Measurements from ENCODE around the gene CNTRL. TPM values are rescaled to one million over a fixed set of nuclear protein-coding genes. Genes with fewer than 3 reads are reported as not detected.
"Not testable (repeated sequence)": the region's sequence is repeated elsewhere in the genome, so short reads cannot be mapped to it uniquely, and the experiment has no call there.

CNTRL gene
- 27.2 and 28.9 TPM in 2 replicates for total RNA-seq (2014; rRNA removed; shearing (Covaris generic))
- polyA plus RNA-seq (2015; cell fraction: cytosol; rRNA removed): 15.9 and 21.2 TPM in 2 replicates
- polyA plus RNA-seq (2015; cell fraction: nucleus; rRNA removed): 36.1 and 40.0 TPM in 2 replicates

DNA sequence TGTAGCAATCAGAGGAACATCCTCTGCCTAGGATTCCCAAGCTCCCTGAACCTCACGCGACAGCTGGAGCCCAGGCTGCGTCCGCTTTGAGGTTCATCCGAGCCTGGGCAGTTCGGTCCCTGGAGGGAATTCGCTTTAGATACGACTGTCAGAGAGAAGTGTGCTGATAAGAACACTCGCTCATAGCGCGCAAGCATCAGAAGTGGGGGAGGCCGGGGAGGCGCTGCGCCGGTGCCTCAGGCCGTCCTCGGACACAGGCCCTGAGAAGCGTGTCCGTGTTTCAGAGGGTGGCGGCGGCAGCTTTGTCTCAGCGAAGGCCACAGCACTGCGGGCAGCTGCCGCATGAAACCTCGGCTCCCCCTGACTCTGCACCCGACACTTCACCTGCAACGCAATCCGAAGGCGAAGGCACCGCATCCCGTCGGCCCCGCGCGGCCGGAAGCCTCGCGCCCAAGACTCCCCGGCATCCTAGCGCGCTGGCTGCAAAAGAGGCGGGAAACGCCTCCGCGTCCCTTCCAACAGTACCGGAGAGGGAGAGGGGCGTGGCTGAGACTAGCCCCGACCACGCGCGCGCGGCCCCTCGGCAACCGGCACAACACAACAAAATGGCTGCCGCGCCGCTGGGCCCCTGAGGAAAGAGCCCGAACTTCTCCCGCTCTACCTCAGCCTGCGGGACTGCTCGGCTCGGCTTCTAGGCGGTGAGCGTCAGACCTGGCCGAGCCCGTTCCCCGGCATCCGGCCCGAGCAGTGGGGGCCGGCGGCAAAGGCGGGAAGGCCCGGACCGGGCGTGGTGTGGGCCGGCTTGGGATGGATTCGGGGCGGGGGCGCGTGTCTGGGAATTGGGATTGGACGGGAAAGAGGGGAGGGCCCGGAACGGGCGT lies at the start of gene CNTRL:
TSS of gene CNTRL (plus strand) at position 586 of the 881 bp plus-strand sequence. CDS start 13,372 bp downstream, outside the sequence.
- peak; percentile 85 for DNase-seq (ENCODE audit: low read depth, low spot score)
- in situ Hi-C loops (cut with HindIII; ENCODE audit: low pct_unique_long_range_greater_than_20kb, low sequenced_read_pairs): no loop called here

DNA sequence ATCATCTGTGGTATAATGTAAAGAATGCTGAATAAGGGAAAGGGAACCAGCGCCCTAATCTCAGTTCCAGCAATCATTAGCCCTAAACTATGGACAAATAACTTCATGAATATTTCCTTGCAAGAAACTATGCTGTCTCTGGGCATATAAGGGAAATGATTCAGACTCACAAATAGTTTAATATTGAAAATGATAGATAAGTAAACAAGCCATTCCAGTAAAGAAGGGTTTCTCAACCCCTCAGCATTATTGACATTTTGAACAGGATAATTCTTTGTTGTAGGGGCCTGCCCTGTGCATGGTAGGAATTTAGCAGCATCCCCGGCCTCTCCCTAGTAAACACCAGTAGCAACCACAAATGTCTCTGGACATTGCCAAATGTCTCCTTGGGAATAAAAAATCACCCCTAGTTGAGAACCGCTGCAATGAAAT lies 48.5 kb upstream of the CNTRL start:
- in situ Hi-C loops (cut with HindIII; ENCODE audit: low pct_unique_long_range_greater_than_20kb, low sequenced_read_pairs): no loop called here
- no peak for DNase-seq (ENCODE audit: low read depth, low spot score)

- in situ Hi-C loops (cut with HindIII; ENCODE audit: low pct_unique_long_range_greater_than_20kb, low sequenced_read_pairs): no loop called here
- no peak for DNase-seq (ENCODE audit: low read depth, low spot score)
These were observed 48.0 kb upstream of the CNTRL start for GRCh38 chr9:121026768-121027167.

DNA sequence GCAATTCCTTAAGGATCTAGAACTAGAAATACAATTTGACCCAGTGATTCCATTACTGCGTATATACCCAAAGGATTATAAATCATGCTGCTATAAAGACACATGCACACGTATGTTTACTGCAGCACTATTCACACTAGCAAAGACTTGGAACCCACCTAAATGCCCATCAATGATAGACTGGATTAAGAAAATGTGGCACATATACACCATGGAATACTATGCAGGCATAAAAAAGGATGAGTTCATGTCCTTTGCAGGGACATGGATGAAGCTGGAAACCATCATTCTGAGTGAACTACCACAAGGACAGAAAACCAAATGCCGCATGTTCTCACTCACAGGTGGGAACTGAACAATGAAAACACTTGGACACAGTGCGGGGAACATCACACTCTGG lies 46.5 kb upstream of the CNTRL start:
- DNase-seq (ENCODE audit: low read depth, low spot score); in situ Hi-C loops (cut with HindIII; ENCODE audit: low pct_unique_long_range_greater_than_20kb, low sequenced_read_pairs): not testable (repeated sequence)

- in situ Hi-C loops (cut with HindIII; ENCODE audit: low pct_unique_long_range_greater_than_20kb, low sequenced_read_pairs): no loop called here
- DNase-seq (ENCODE audit: low read depth, low spot score): no peak
These were observed 45.3 kb upstream of the CNTRL start for GRCh38 chr9:121029469-121029868.

GRCh38 chr9:121034529-121034928 lies 40.2 kb upstream of the CNTRL start:
- no peak for DNase-seq (ENCODE audit: low read depth, low spot score)
- in situ Hi-C loops (cut with HindIII; ENCODE audit: low pct_unique_long_range_greater_than_20kb, low sequenced_read_pairs): no loop called here

GRCh38 chr9:121035717-121036116 lies 39.0 kb upstream of the CNTRL start:
- in situ Hi-C loops (cut with HindIII; ENCODE audit: low pct_unique_long_range_greater_than_20kb, low sequenced_read_pairs); DNase-seq (ENCODE audit: low read depth, low spot score): not testable (repeated sequence)

DNA sequence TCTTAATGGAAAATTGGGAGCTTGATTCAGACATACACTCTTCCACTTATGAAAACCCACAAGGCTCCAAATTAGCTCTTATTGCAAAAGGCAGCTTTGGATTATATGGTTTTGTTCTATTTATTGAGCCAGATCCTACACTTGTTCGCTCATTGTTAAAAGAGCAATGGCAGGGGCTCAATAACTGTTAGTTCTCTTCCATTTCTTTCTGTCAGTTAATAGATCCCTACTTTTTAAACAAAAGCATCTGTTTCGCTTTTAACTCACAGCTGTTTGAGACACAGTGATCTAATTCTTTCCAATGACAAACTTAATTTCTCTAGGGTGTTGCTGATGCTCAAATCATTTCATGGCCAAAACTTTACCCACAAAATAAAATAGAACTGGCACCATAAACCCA lies 36.4 kb upstream of the CNTRL start:
- no peak for DNase-seq (ENCODE audit: low read depth, low spot score)
- in situ Hi-C loops (cut with HindIII; ENCODE audit: low pct_unique_long_range_greater_than_20kb, low sequenced_read_pairs): no loop called here

DNA sequence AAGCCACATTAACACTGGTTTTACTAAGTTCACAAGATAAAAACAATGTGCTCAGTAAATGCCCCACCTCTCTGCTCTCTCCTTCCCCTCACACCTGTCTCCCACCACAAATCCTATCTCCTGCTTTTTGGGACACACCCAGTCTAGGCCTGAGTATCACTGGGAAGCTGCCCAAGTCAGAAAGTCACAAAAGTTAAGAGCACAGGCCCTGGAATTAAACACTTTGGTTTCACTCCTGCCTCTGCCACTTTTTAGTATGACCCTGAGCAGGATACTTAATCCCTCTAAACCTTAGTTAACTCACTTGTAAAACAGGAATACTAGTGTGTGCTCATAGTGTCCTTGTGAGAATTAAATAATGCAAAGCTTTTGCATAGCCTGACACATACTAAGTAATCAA lies 36.0 kb upstream of the CNTRL start:
- no peak for DNase-seq (ENCODE audit: low read depth, low spot score)
- in situ Hi-C loops (cut with HindIII; ENCODE audit: low pct_unique_long_range_greater_than_20kb, low sequenced_read_pairs): no loop called here

- no peak for DNase-seq (ENCODE audit: low read depth, low spot score)
- in situ Hi-C loops (cut with HindIII; ENCODE audit: low pct_unique_long_range_greater_than_20kb, low sequenced_read_pairs): no loop called here
These were observed 26.6 kb upstream of the CNTRL start for GRCh38 chr9:121048175-121048574.

- in situ Hi-C loops (cut with HindIII; ENCODE audit: low pct_unique_long_range_greater_than_20kb, low sequenced_read_pairs): no loop called here
- DNase-seq (ENCODE audit: low read depth, low spot score): no peak
These were observed 26.1 kb upstream of the CNTRL start for GRCh38 chr9:121048618-121049017.

- DNase-seq (ENCODE audit: low read depth, low spot score): no peak
- in situ Hi-C loops (cut with HindIII; ENCODE audit: low pct_unique_long_range_greater_than_20kb, low sequenced_read_pairs): no loop called here
These were observed 24.4 kb upstream of the CNTRL start, which contains the start of gene C5 for GRCh38 chr9:121050128-121050988. C5 (minus strand) TSS chr9:121050275; CDS start chr9:121050246, 29 bp downstream.

DNA sequence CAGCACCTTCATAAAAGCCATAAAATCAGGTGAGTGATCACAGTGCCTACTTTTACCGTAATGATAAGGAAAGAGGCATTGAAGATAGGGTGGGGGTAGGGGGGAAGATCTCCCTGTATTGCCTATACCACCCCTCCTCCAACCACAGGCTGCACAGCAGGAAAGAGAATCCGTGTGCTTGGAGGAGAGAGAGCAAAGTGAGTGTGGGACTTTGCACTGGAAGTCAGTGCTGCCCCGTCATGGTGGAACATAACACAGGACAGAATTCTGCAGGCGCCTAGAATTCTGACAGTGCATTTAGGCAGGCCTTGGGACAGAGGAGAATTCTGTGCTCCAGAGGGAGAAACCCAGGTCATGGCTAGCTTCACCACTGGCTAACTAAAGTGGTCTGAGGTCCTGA lies 21.2 kb upstream of the CNTRL start:
- in situ Hi-C loops (cut with HindIII; ENCODE audit: low pct_unique_long_range_greater_than_20kb, low sequenced_read_pairs): no loop called here
- DNase-seq (ENCODE audit: low read depth, low spot score): no peak

DNA sequence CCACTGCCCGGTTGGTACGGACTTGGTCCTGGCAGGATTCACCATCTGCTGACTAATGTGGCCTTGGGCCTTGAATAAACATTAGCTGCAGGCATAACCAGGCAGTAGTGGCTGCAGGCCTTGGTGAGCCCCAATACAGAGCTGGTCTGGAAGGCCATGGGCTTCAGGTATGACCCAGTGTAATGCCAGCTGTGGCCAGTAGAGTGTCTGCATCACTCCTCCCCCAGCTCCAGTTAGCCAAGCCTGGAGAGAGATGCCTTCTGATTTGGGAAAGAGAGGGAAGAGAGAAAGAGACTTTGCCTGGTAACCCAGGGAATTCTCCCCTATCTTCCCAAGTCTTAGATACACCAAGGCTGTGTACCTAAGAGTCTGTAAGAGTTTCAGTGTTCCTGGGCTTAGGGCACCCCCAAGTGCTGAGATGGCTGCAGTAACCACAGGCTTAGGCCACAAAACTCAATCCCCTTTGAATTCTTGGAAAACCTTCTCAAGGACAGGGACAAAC lies 19.1 kb upstream of the CNTRL start:
- in situ Hi-C loops (cut with HindIII; ENCODE audit: low pct_unique_long_range_greater_than_20kb, low sequenced_read_pairs): no loop called here
- peak; percentile 64 for DNase-seq (ENCODE audit: low read depth, low spot score)

DNA sequence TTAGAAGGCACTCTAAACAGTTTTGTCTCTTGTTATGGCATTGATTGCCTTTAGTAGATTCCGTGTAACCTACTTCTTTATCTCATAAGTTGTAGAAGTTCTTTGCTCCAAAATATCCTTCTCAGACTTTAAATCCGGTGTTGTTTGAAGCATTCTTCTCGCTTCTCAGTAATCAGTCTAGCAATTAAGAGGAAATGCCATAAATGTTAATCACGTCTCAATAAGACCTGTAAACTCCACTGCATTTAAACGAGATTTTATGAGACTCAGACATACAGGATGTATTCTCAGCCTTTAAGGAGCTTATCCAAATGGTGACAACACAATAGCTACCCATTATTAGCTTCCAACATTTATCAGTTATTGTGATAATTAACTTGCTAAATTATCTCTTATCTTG lies 16.9 kb upstream of the CNTRL start:
- DNase-seq (ENCODE audit: low read depth, low spot score): no peak
- in situ Hi-C loops (cut with HindIII; ENCODE audit: low pct_unique_long_range_greater_than_20kb, low sequenced_read_pairs): no loop called here

DNA sequence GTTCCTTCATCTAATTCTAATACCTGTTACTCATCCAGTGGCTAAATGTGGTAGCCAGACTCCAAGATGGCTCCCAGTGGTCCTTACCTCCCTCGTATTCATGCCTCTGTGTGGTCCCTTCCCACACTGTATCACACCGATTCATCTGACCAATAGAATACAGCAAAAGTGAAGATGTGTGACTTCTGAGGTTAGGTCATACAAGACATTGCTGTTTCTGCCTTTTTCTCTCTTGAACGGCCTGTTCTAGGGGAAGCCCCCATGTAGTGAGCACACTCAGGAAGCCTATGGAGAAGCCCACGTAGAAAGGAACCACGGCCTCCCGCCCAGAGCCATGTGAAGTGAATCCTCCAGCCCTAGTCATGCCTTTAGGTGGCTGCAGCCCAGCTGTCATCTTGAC lies 15.2 kb upstream of the CNTRL start:
- no peak for DNase-seq (ENCODE audit: low read depth, low spot score)
- in situ Hi-C loops (cut with HindIII; ENCODE audit: low pct_unique_long_range_greater_than_20kb, low sequenced_read_pairs): no loop called here

- in situ Hi-C loops (cut with HindIII; ENCODE audit: low pct_unique_long_range_greater_than_20kb, low sequenced_read_pairs): no loop called here
- DNase-seq (ENCODE audit: low read depth, low spot score): peak; percentile 78
These were observed 14.6 kb upstream of the CNTRL start for GRCh38 chr9:121059998-121060636.

- DNase-seq (ENCODE audit: low read depth, low spot score): no peak
- in situ Hi-C loops (cut with HindIII; ENCODE audit: low pct_unique_long_range_greater_than_20kb, low sequenced_read_pairs): no loop called here
These were observed 7.9 kb upstream of the CNTRL start for GRCh38 chr9:121066850-121067249.

All from SK-MEL-5 (cell line).